ENCODE results near the gene DTNB.

Gene DTNB

GRCh38 chr2:25374411-25374810 is 299.0 kb downstream of the DTNB start:
- H3K27ac ChIP-seq = no peak overlapping the region
- TF ChIP-seq CTCF (conservative IDR thresholded peaks at IDR 0.05) (no peak), ZFX (IDR thresholded peaks at IDR 0.05) (no peak)

DNA sequence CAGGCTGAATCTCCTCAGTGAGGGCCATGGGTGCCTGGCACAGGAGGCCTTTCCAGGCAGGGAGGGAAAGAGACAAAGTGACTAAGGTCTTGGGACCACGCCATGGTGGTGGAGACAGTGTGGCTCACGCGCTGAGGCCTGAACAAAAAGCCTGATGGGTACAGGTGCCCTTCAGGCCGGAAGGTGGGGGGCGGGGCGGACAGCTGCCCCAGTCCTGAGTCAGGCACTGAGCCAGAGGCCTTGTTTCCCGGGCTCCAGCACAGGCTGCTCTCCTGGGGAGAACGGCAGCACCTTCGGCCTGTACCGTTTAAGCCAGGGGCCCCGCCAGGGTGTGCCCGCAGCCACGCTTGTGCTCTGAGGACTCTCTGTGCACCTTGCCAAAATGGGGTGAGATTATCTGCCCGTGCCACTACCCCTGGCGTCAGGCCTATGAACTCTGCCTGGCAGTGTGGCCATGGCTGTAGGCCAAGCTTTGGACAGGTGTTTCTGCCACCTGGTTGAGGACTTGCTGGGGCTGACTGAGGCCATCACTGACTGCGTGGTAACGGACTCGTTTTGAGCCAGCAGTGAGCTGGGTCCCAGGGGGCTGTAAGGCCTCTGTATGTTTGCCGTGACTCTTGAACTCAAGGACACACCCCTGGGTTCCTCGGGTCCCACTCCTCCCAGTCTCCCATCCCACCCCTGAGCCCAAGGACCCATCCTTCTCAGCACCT is 300.0 kb downstream of the DTNB start:
- H3K27ac ChIP-seq = peak overlapping the region; percentile 26
- TF ChIP-seq CTCF (conservative IDR thresholded peaks at IDR 0.05) (no peak), ZFX (IDR thresholded peaks at IDR 0.05) (peak; percentile 28; the same call in 1 of the 2 replicates)

DNA sequence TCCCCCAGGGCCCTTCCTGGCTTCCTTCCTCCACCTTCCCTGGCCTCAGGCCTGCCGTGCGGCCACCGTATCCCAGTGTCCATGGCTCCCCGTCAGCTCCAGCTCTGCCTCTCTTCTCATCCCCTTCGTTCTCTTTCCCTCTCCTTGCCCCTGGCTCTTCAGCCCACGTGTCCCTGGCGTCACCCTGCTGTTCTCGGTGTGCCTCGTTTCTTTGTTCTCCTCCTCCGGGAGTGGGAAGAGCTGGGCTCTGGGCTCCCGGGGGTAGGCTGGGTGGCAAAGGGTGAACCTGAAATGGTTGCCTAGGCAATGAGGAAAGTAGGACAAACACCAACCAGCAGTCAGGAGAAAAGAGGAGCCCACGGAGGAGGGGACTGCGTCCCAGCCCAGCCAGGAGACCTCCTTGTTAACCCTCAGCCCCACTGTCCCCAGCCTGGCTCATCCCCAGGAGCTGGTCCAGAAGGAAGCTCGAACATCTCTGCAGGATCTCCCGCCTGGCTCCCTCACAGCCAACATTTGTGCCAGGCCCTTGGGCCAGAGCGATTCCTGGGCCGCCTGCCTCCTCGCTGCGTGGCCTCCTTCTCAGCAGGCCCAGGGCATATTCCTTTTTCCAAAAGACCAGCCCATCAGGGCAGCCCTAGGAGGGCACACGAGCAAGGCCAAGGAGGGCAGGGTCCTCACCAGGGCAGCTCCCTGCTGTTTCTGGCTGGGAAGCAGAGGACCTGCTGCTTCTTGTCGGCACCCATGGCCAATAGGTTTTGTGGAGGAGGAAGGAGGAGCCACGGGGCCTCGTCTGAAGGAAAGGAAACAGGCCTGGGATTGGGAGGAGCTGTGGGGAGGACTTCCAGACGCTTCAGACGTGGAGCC is 300.7 kb downstream of the DTNB start:
- H3K27ac ChIP-seq = peak overlapping the region; percentile 26
- TF ChIP-seq CTCF (conservative IDR thresholded peaks at IDR 0.05) (no peak), ZFX (IDR thresholded peaks at IDR 0.05) (no peak)

DNA sequence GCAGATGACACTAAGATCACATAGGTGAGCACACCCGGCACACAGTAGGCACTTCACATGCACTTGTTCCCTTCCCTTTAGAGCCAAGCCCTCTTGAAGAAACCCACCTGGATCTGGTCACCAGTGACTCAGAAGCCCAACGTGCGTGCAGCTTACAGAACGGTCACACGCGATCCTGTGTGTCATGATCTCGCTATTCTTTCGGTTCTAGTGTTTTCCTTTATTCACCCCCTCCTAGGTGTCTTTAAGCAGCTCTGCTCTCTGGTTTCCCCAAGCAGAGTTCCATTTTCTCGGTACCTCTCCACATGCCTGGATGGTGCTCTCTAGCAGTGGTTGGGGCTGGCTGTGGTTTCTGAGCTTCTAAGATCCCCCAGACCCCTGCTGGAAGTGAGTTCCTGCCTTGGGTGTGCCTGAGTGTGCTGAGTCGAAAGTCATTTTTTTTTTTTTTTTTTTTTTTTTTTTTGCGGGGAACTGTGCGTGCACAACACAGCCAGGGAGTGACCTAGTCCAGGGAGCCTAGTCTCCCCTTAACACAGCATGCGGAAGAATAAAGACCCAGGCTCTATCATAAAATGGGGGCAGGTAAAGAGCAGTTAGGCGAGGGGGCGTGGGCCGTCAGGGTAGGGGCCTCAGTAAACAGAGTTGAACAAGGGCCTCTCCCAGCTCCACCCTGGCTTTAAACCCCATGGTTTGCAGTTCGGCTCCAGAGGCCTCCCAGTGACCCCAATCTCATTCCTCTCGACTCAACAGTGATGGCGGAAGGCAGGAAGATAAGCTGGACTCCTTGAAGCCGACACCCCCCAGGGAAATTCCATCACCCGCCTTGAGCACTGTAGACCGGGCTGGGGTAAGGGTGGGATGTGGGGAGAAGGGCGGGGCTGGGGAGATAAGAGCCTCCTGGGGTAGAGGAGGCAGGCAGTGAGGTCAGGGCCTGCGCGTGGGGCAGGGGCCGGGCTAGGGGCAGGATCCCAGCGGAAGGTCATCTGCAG is 301.8 kb downstream of the DTNB start:
- no peak overlapping the region for H3K27ac ChIP-seq
- no peak for TF ChIP-seq ZFX (IDR thresholded peaks at IDR 0.05)
- TF ChIP-seq CTCF (conservative IDR thresholded peaks at IDR 0.05) = no peak

DNA sequence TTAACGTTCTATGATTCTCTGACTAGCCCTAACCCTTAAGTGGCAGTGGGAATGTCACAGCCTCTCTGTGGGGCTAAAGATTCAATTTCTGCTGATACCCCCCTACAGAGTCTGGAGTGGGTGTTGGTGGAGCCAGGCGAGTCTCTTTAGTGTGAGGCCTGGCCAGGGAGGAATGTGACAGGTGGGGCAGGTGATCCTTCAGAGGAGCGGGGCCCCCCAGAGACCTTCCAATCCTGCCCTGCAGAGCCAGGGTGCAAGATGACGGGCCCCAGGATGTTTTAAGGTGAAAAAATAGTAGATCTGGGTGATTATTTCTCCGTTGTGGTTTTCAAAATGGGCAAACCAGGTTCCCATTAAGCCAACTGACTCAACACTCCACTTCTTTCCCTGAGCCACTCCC is 303.5 kb downstream of the DTNB start:
- TF ChIP-seq CTCF (conservative IDR thresholded peaks at IDR 0.05) = no peak
- no peak overlapping the region for H3K27ac ChIP-seq

- TF ChIP-seq ZFX (IDR thresholded peaks at IDR 0.05) (no peak), CTCF (conservative IDR thresholded peaks at IDR 0.05) (no peak)
- no peak overlapping the region for H3K27ac ChIP-seq
Observed at GRCh38 chr2:25369439-25369838, 303.9 kb downstream of the DTNB start.

Measured in C4-2B (cell line).